Urothelium cell line (cell line): Measurements from ENCODE around the gene RNF10.
"Not testable (repeated sequence)": the region's sequence is repeated elsewhere in the genome, so short reads cannot be mapped to it uniquely, and the experiment has no call there.

Source experiments
- DNase-seq: peaks from one replicate; pipeline ENCODE4 v3.0.0; 2011; ENCODE audit warnings: low spot score, mixed read lengths
- FAIRE-seq: peaks from 2 replicates; lab custom pipeline; 2011; peaks lifted over from hg19 to GRCh38; lab: Jason Lieb, UNC

RNF10 gene

DNA sequence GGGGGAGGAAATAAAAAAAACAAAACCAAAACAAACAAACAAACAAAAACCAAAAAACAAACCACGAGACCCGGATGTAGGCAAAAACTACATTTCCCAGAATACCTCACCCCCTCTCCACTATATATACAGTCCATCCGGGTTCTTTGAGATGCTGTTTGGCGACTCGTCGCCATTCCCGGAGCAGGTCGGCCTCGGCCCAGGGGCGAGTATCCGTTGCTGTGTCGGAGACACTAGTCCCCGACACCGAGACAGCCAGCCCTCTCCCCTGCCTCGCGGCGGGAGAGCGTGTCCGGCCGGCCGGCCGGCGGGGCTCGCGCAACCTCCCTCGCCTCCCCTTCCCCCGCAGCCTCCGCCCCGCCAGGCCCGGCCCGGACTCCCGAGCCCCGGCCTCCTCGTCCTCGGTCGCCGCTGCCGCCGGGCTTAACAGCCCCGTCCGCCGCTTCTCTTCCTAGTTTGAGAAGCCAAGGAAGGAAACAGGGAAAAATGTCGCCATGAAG lies at the start of gene RNF10:
TSS of gene RNF10 (plus strand) at position 154 of the 500 bp plus-strand sequence. CDS start 456 bp downstream, outside the sequence.
- DNase-seq, result peak; percentile 90

GRCh38 chr12:120485961-120486881 lies 47.9 kb upstream of the RNF10 start:
- FAIRE-seq (no peak), DNase-seq (no peak)

More for the DNA sequence above, at the start of gene RNF10:
- no peak for FAIRE-seq

DNA sequence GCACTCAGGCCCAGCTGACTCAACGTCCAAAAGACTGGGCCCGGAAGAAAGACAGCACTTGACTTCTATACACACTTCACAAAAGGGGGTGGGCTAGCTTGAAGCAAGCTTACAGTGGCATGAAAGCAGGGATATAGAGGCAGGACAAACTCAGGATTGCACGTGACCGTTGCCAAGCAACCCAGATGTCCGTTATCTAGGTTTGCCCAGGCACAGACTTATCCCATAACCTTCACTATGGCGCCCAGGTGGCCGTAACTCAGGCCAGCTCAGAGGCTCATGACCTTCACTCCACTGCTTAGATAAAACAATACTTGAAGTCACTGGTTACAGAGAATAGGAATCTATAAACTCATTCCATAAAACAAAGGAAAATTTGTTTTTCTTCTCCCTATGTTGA lies 46.6 kb upstream of the RNF10 start:
- not testable (repeated sequence) for FAIRE-seq, DNase-seq

- FAIRE-seq (no peak), DNase-seq (no peak)
These were observed 46.0 kb upstream of the RNF10 start for GRCh38 chr12:120488057-120488640.

DNA sequence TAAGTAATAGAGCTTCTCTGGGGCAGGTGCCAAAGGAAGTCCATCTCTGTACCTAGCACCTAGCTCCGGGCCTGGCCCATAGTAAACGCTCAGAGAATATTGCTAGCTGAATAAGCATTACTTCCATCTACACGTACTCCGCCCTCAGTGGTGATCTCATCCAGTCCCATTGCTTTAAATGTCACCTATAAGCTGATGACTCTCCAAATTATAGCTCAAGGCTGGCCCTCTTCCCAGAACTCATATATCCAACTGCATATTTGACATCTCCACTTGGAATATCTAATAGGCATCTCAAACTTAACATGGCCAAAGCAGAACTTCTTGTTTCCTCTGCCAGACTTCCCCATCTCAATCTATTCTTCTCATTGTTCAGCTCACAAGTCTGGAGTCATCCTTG lies 45.1 kb upstream of the RNF10 start:
- DNase-seq, result no peak

GRCh38 chr12:120490325-120490724 lies 43.8 kb upstream of the RNF10 start:
- DNase-seq (no peak), FAIRE-seq (no peak)

More for the DNA sequence above, 45.1 kb upstream of the RNF10 start:
- FAIRE-seq, result no peak

- FAIRE-seq (no peak), DNase-seq (no peak)
These were observed 43.2 kb upstream of the RNF10 start for GRCh38 chr12:120490833-120491512.

- DNase-seq (no peak), FAIRE-seq (no peak)
These were observed 38.9 kb upstream of the RNF10 start for GRCh38 chr12:120495186-120495730.

DNA sequence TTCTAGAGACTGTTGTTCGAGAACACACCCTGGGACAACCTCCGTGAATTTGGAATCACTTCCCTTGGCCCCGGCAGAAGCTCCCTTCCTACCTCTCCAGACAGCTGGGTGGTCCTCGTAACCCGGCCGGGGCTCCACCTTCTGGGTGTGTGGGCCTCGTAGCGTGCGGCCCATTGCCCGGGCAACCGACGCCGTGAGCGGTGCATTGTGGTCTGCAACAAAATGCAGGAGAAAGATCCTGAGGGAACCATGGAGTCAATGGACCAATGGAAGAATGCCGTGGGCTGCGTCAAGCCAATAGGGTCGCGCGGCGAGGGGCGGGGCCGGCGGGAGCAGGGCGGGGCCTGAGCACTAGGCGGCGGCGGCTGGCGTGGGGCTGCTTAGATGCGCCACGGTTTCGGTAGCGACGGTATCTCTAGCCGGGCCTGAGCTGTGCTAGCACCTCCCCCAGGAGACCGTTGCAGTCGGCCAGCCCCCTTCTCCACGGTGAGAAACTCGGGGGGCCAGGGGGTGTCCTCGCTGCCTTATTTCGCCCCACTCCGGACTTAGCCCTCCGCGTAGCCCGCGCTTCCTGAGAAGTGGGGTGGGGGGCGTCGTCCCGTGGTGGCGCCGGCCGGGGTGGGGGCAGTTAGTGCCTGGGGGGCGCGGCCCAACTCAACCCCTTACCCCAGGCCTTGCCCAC lies 38.3 kb upstream of the RNF10 start, which contains the start of gene DYNLL1:
TSS of gene DYNLL1 (plus strand) at position 383 of the 682 bp plus-strand sequence. CDS start 309 bp downstream, outside the sequence.
- peak; percentile 98 for DNase-seq
- FAIRE-seq, result no peak

GRCh38 chr12:120496413-120497340 lies 37.5 kb upstream of the RNF10 start:
- FAIRE-seq, result no peak

GRCh38 chr12:120497524-120498150 lies 36.5 kb upstream of the RNF10 start:
- no peak for DNase-seq
- no peak for FAIRE-seq

More at GRCh38 chr12:120496413-120497340, 37.5 kb upstream of the RNF10 start:
- DNase-seq, result peak; percentile 68

GRCh38 chr12:120498870-120499515 lies 35.2 kb upstream of the RNF10 start:
- DNase-seq (no peak), FAIRE-seq (no peak)

DNA sequence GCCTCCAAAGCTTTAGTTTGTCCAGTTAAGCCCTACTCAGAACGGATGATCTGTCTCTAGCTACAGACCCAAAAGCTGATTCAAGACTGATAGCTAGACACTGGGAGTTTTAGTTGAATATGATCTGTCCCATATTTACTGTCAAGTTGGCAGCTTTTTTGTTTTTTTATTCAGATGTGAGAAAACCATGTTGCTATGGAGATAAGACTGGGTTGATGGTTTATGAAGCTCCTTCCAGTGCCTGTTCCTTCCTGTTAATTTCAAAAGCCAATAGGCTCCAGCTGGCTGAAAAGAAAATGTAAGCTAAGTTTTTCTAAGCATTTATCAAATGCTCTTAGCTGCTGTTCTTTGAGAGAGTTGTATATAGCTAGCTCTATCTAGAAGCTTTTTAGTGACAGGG lies 33.6 kb upstream of the RNF10 start:
- FAIRE-seq (no peak), DNase-seq (no peak)

GRCh38 chr12:120504587-120504986 lies 29.6 kb upstream of the RNF10 start:
- DNase-seq (no peak), FAIRE-seq (no peak)

DNA sequence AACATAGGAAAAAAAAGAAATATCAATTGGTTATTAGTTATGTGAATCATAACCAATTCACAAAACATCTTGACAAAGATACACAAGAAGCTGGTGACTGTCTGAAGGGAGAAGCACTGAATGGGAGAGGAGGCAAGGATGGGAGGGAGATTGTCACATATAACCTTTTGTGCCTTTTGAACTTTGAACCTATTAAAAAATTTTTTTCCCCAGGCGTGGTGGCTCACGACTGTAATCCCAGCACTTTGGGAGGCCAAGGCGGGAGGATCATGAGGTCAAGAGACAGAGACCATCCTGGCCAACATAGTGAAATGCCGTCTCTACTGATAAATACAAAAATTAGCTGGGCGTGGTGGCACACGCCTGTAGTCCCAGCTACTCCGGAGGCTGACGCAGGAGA lies 25.6 kb upstream of the RNF10 start:
- DNase-seq (no peak), FAIRE-seq (no peak)

DNA sequence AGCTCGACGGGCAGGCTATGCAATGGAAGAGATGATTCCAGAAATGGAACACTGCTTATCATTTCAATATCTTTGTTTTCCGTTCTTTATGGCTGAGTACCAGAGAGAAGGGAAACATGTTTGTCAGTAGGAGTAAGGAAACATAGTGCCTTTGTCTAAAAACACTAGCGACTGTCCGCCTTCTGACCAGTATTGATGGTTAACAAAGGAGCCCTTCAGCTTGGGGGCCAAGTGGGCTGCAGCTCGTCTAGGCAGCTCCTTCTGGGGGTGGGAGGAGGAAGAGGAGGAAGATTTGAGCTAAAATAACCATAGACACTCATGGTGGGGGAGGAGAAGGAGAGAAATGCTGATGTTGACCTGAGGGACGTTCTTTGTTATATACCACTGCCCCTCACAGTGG lies 20.2 kb upstream of the RNF10 start:
- DNase-seq (no peak), FAIRE-seq (no peak)

GRCh38 chr12:120515496-120515895 lies 18.7 kb upstream of the RNF10 start:
- DNase-seq, result no peak
- no peak for FAIRE-seq

DNA sequence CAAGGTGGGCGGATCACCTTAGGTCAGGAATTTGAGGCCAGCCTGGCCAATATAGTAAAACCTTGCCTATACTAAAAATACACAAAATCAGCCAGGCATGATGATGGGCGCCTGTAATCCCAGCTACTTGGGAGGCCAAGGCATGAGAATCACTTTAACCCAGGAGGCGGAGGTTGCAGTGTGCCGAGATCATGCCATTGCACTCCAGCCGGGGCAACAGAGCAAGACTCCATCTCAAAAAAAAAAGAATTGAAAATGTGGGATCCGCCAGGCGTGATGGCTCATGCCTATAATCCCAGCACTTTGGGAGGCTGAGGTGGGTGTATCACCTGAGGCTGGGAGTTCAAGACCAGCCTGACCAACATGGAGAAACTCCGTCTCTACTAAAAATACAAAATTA lies 14.8 kb upstream of the RNF10 start:
- DNase-seq, FAIRE-seq: not testable (repeated sequence)
